GM12874 (cell line): ENCODE measurements around the gene DISP2.

Experiments
- CTCF ChIP-seq: IDR thresholded peaks from 2 replicates; pipeline ENCODE4 v1.5.1; 2011; ENCODE audit warnings: low read depth, mild to moderate bottlenecking, control low read depth, low read length, moderate library complexity; ENCODE audit not compliant: insufficient read depth

DISP2 gene

GRCh38 chr15:40345225-40345866 is 12.7 kb upstream of the DISP2 start:
- no peak for TF ChIP-seq CTCF

GRCh38 chr15:40345867-40346578 is 12.0 kb upstream of the DISP2 start:
- TF ChIP-seq CTCF = no peak

GRCh38 chr15:40346579-40347558 is 11.2 kb upstream of the DISP2 start:
- TF ChIP-seq CTCF = no peak

- TF ChIP-seq CTCF = no peak
These were observed 10.2 kb upstream of the DISP2 start for GRCh38 chr15:40347559-40348473.

GRCh38 chr15:40348474-40348870 is 9.5 kb upstream of the DISP2 start:
- no peak for TF ChIP-seq CTCF

GRCh38 chr15:40349163-40349562 is 8.9 kb upstream of the DISP2 start:
- TF ChIP-seq CTCF = no peak
